ELF-1 (cell line): ENCODE results near the gene IGFLR1.
"Not testable (repeated sequence)": the region's sequence is repeated elsewhere in the genome, so short reads cannot be mapped to it uniquely, and the experiment has no call there.

Experiments used
- DNase-seq: peaks from one replicate; pipeline ENCODE4 v3.0.0-alpha.2; 2016; ENCODE audit warnings: low read depth, low spot score

IGFLR1 gene

DNA sequence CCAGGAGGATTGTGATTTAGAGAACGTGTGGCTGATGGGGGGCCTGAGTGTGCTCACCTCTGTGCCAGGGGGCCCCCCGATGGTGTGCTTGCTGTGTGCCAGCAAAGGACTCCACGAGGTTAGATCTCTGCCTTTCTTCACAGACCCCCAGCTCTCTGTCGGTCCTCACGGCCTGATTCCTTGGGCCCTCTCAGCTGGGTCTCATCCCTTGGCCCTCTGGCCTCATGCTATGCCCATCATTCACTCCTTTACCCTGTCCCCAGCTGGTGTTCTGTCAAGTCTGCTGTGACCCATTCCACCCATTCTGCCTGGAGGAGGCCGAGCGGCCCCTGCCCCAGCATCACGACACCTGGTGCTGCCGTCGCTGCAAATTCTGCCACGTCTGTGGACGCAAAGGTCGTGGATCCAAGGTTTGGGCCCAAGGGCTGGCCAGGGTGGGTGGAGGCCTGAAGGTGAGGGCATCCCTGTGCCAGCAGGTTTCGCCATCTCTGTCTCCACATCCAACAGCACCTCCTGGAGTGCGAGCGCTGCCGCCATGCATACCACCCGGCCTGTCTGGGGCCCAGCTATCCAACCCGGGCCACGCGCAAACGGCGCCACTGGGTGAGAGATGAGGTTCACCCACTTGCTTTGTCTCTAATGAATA is 16.9 kb downstream of the IGFLR1 start:
- no peak for DNase-seq

DNA sequence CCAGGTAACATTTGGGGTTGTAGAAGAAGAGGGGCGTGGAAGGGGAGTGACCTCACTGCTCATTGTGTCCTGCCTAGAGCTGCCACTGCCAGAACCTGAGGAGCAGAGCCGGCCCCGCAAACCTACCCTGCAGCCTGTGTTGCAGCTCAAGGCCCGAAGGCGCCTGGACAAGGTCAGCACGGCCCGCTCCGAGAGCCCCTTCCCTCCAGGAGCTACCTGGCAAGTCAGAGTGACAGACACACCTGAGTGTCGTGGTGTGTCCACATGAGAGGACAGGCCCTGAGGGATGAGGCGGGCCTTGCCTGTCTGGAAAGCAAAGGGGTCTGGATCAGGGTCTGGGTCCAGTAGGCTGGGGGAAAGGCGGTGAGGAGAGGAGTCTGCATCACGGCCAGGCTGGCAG is 17.7 kb downstream of the IGFLR1 start:
- DNase-seq, result no peak

GRCh38 chr19:35724132-35724531 is 18.1 kb downstream of the IGFLR1 start:
- DNase-seq, result not testable (repeated sequence)

DNA sequence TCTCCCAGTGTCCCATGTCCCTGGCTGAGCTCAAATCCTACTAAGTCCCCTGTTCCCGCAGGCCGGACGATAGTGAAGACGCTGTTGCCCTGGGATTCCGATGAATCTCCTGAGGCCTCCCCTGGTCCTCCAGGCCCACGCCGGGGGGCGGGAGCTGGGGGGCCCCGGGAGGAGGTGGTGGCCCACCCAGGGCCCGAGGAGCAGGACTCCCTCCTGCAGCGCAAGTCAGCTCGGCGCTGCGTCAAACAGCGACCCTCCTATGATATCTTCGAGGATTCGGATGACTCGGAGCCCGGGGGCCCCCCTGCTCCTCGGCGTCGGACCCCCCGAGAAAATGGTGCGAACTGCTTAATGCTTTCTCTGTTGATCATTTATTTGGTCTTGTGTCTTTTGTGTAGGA is 18.6 kb downstream of the IGFLR1 start:
- no peak for DNase-seq

DNA sequence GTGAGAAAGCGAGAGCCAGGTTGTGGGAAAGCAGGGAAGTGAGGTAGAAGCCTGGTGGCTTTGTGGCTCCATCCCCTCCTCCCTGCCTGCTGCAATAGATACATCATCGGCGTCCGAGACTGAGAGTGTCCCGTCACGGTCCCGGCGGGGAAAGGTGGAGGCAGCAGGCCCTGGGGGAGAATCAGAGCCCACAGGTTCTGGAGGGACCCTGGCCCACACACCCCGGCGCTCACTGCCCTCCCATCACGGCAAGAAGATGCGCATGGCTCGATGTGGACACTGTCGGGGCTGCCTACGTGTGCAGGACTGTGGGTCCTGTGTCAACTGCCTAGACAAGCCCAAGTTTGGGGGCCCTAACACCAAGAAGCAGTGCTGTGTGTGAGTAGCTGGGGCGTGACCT is 19.4 kb downstream of the IGFLR1 start:
- DNase-seq, result no peak

DNA sequence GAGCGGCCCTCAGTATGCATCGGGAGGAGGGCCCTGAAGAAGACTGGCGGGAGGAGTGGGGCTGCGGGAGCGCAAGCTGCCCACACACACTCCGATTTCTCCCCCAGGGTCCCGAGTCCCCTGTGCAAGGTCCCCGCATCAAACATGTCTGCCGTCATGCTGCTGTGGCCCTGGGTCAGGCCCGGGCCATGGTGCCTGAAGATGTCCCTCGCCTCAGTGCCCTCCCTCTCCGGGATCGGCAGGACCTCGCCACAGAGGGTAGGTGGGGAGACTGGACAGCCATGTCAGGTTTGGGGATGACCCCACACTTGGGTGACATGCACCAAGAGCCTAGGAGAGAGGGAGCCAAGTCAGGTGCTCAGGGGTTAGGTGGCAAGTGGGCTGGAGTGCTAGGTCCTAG is 19.8 kb downstream of the IGFLR1 start:
- no peak for DNase-seq

DNA sequence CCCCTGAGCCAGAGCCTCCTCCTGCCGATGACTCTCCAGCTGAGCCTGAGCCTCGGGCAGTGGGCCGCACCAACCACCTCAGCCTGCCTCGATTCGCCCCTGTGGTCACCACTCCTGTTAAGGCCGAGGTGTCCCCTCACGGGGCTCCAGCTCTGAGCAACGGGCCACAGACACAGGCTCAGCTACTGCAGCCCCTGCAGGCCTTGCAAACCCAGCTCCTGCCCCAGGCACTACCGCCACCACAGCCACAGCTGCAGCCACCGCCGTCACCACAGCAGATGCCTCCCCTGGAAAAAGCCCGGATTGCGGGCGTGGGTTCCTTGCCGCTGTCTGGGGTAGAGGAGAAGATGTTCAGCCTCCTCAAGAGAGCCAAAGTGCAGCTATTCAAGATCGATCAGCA is 20.9 kb downstream of the IGFLR1 start:
- no peak for DNase-seq

GRCh38 chr19:35720648-35721047 is 21.6 kb downstream of the IGFLR1 start:
- no peak for DNase-seq

- DNase-seq, result no peak
Measured at GRCh38 chr19:35720163-35720524, 22.1 kb downstream of the IGFLR1 start.

DNA sequence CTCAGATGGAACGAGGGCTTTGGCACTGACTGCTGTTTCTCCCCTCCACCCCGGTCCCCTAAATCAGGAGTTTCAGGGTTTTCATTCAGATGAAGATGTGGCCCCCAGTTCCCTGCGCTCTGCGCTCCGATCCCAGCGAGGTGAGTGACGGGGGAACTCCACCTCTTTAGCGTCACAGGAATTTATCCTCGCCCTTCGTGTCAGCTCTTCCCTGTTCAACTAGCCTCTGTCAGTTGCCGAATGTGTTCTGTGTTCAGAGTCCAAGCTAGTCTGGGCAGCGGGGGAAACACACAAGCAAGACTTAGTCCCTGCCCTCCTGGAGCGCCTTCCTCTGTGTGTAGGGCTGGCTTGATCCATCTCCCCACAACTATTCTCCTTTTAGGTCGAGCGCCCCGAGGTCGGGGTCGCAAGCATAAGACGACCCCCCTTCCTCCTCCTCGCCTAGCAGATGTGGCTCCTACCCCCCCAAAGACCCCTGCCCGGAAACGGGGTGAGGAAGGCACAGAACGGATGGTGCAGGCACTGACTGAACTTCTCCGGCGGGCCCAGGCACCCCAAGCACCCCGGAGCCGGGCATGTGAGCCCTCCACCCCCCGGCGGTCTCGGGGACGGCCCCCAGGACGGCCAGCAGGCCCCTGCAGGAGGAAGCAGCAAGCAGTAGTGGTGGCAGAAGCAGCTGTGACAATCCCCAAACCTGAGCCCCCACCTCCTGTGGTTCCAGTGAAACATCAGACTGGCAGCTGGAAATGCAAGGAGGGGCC is 22.7 kb downstream of the IGFLR1 start:
- DNase-seq, result no peak

DNA sequence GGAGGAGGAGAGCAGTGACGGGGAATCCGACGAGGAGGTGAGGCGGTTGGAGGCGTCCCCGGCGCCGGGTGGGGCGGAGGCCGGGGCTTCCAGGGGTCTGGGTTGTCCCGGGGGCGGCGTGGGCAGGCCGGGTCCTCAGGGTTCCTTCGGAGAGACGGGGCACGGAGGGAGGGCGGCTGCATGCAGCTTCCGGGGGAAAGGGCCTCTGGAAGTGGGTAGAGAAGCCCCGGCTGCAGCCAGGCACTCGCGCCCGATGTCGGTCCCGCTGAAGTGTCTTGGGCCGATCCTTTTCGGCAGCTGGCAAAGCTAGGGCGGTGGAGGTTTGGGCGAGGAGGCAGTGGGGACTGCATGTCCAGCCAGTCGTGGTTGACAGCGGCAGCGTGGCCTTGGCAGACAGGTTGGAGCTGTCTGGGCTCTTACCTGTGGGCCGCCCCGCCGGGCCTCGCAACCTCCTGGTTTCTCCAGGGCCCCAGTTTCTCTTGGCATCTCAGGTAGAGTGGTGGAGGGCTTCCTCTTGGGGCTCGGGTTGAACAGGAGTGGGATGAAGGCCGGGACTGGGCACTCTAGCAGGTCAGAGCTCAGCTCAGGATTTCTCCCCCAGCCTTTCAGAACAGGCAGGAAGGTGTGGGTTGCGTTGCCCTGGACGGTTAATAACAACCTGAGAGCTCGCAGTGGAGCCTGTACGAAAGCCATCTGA is 23.8 kb downstream of the IGFLR1 start:
- DNase-seq, result peak; percentile 19

GRCh38 chr19:35717665-35718344 is 24.4 kb downstream of the IGFLR1 start, which contains the start of gene KMT2B:
Gene KMT2B (plus strand): TSS chr19:35718003. CDS start chr19:35718019, 16 bp downstream.
- no peak for DNase-seq

DNA sequence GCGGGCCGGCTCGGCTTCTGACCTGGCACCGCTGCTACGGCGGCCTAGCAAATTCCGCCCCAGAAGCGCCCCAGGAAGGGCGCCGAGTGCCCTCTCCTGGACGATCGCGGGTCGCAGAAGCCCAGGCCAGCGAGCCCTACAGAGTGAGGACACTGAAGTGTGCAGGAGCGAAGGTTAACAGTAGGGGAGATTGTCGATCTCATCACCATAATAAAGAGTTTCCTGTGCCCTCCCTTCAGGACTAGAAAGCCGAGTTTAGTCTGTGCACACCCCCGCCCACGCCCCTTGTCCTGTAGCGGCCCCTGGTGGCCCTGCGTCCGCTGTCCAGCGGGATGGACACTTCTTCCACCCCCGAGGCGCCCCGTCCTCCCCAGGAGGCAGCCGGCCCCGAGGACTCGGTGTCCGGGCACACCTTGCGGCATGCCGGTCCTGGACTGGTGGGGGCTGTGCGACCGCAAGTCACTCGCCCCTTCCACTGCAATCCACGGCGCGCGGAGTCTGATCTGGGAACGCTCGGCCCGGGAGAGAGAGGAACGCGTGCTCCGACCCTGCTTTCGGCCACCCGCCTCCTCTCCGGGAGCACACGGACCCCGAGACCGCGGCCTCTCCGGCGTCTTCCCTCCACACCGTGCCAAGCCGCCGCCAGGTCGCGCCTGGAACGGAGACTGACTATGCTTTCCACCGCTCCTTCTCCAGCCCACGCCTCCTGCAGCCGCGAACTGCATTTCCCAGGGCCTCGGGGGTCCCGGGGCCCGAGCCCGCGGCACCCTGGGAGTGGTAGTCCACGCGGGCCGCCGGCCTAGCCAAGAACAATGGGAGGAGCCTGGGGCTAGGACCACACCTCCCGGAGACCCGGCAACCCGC is 25.2 kb downstream of the IGFLR1 start:
- DNase-seq, result peak; percentile 98

DNA sequence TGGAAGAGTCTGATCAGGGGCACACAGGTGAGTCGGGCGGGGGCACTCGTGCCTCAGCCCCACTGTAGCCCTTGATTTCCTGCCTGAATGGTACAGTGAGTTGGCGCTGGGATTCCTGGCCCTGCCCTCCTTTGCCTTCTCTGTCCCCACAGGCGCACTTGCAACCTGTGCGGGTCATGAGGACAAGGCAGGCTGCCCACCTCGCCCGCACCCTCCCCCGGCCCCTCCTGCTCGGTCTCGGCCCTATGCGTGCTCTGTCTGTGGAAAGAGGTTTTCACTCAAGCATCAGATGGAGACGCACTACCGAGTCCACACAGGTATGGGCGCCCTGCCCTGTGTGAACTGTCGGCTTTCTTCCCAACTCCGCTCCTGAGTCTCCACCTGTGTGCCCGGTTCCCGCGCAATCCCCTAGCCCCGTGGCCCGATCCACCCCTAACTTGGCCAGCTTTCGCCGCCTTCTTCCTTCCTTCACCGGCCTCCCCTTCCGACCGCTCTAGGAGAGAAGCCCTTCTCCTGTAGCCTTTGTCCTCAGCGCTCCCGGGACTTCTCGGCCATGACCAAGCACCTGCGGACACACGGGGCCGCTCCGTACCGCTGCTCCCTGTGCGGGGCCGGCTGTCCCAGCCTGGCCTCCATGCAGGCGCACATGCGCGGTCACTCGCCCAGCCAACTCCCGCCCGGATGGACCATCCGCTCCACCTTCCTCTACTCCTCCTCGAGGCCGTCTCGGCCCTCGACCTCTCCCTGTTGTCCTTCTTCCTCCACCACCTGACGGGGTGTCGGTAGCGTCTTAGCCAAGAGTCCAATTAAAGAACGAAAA is 26.1 kb downstream of the IGFLR1 start:
- no peak for DNase-seq

DNA sequence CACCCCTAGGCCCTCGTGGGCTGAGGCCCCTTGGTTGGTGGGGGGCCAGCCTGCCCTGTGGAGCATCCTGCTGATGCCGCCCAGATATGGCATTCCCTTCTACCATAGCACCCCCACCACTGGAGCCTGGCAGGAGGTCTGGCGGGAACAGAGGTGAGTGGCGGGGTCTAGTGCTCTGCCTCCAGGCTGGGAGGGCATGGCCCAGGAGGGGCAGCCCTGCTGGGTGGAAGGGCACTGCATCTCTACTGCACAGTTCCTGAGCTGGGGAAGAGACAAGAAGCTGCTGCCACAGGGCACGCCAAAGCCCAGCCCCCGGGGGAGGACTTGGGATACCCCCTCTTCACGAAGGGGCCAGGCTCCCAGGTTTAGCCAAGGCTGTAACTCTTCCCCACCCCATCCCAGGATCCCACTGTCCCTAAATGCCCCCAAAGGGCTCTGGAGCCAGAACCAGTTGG is 26.9 kb downstream of the IGFLR1 start:
- DNase-seq, result no peak

- DNase-seq, result peak; percentile 43
Measured at GRCh38 chr19:35714601-35715354, 27.5 kb downstream of the IGFLR1 start.

- DNase-seq, result no peak
Measured at GRCh38 chr19:35713904-35714495, 28.3 kb downstream of the IGFLR1 start.

DNA sequence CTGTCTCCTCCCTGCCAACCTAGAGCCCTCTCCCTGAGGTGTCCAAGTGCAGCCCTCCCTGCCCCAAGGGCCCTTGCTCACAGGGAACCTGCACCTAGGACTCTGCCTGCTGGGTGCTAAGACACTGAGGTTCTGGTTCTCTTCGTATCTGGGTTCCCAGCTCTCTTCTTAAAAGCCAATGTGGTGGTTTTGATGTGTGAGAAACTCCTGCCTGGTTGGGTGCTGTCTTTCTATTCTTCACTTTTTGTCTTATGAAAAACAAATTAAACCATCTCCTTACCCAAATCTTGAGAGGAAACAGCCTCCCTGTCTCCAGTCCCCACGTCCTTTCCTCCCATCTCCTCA is 28.8 kb downstream of the IGFLR1 start:
- DNase-seq, result no peak
